ENCODE measurements around the gene ITGB4.

The ITGB4 gene

GRCh38 chr17:75783069-75783783, 62.0 kb downstream of the ITGB4 start:
- TF ChIP-seq TAF1 (IDR thresholded peaks at IDR 0.05; ENCODE audit: borderline replicate concordance, insufficient read depth, low read length) (no peak), POLR2AphosphoS5 (IDR thresholded peaks at IDR 0.05; ENCODE audit: low read depth, low read length) (no peak), FOXP2 (optimal IDR thresholded peaks at IDR 0.05; ENCODE audit: borderline replicate concordance, extremely low read depth, extremely low read length, insufficient read depth) (no peak), SIN3A (IDR thresholded peaks at IDR 0.05; ENCODE audit: borderline replicate concordance, insufficient read depth, low read length) (no peak)
- TF ChIP-seq, protein P1, sequence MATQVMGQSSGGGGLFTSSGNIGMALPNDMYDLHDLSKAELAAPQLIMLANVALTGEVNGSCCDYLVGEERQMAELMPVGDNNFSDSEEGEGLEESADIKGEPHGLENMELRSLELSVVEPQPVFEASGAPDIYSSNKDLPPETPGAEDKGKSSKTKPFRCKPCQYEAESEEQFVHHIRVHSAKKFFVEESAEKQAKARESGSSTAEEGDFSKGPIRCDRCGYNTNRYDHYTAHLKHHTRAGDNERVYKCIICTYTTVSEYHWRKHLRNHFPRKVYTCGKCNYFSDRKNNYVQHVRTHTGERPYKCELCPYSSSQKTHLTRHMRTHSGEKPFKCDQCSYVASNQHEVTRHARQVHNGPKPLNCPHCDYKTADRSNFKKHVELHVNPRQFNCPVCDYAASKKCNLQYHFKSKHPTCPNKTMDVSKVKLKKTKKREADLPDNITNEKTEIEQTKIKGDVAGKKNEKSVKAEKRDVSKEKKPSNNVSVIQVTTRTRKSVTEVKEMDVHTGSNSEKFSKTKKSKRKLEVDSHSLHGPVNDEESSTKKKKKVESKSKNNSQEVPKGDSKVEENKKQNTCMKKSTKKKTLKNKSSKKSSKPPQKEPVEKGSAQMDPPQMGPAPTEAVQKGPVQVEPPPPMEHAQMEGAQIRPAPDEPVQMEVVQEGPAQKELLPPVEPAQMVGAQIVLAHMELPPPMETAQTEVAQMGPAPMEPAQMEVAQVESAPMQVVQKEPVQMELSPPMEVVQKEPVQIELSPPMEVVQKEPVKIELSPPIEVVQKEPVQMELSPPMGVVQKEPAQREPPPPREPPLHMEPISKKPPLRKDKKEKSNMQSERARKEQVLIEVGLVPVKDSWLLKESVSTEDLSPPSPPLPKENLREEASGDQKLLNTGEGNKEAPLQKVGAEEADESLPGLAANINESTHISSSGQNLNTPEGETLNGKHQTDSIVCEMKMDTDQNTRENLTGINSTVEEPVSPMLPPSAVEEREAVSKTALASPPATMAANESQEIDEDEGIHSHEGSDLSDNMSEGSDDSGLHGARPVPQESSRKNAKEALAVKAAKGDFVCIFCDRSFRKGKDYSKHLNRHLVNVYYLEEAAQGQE (IDR thresholded peaks at IDR 0.05; ENCODE audit: insufficient read depth in 1 of 2, low read depth in 2 of 2, low read length in 2 of 2): no peak

- TF ChIP-seq SIN3A (IDR thresholded peaks at IDR 0.05; ENCODE audit: borderline replicate concordance, insufficient read depth, low read length) (no peak), POLR2AphosphoS5 (IDR thresholded peaks at IDR 0.05; ENCODE audit: low read depth, low read length) (no peak), TAF1 (IDR thresholded peaks at IDR 0.05; ENCODE audit: borderline replicate concordance, insufficient read depth, low read length) (no peak), FOXP2 (optimal IDR thresholded peaks at IDR 0.05; ENCODE audit: borderline replicate concordance, extremely low read depth, extremely low read length, insufficient read depth) (no peak)
- TF ChIP-seq, protein P1 (IDR thresholded peaks at IDR 0.05; ENCODE audit: insufficient read depth in 1 of 2, low read depth in 2 of 2, low read length in 2 of 2): no peak
Observed at GRCh38 chr17:75783803-75784472, 62.7 kb downstream of the ITGB4 start.

DNA sequence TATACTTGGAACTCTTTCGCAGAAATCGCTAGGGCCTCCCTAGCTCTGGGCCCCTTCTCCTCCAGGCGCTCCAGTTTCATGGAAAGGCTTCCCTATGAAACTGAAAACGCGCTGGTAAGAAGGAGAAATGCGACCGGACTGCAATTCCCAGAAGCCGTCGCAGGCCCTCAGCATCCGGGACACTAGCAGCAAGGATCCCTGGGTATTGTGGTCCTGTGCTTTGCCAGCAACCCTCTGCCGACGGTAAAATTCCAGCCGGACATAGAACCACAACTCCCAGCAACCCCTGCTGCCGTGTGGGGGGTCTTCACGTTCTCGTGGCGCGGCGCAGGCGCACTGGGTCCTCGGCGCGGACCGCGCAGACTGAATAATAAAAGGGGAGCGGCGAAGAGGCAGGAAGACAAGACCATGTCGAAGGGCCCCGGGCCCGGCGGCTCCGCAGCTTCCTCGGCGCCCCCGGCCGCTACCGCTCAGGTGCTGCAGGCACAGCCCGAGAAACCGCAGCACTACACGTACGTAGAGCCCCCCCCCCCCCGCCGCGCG, 63.3 kb downstream of the ITGB4 start, which contains the start of gene UNK:
Gene UNK (plus strand): TSS at position 334 of the 543 bp plus-strand sequence. CDS start 75 bp downstream, at position 409.
- TF ChIP-seq SIN3A (IDR thresholded peaks at IDR 0.05; ENCODE audit: borderline replicate concordance, insufficient read depth, low read length) (no peak), POLR2AphosphoS5 (IDR thresholded peaks at IDR 0.05; ENCODE audit: low read depth, low read length) (0 out of 2 replicates have a peak, but pooled peaks have one; percentile 82), FOXP2 (optimal IDR thresholded peaks at IDR 0.05; ENCODE audit: borderline replicate concordance, extremely low read depth, extremely low read length, insufficient read depth) (no peak), TAF1 (IDR thresholded peaks at IDR 0.05; ENCODE audit: borderline replicate concordance, insufficient read depth, low read length) (peak; percentile 72; the same call in 1 of the 2 replicates)
- TF ChIP-seq, protein P1 (IDR thresholded peaks at IDR 0.05; ENCODE audit: insufficient read depth in 1 of 2, low read depth in 2 of 2, low read length in 2 of 2): no peak

DNA sequence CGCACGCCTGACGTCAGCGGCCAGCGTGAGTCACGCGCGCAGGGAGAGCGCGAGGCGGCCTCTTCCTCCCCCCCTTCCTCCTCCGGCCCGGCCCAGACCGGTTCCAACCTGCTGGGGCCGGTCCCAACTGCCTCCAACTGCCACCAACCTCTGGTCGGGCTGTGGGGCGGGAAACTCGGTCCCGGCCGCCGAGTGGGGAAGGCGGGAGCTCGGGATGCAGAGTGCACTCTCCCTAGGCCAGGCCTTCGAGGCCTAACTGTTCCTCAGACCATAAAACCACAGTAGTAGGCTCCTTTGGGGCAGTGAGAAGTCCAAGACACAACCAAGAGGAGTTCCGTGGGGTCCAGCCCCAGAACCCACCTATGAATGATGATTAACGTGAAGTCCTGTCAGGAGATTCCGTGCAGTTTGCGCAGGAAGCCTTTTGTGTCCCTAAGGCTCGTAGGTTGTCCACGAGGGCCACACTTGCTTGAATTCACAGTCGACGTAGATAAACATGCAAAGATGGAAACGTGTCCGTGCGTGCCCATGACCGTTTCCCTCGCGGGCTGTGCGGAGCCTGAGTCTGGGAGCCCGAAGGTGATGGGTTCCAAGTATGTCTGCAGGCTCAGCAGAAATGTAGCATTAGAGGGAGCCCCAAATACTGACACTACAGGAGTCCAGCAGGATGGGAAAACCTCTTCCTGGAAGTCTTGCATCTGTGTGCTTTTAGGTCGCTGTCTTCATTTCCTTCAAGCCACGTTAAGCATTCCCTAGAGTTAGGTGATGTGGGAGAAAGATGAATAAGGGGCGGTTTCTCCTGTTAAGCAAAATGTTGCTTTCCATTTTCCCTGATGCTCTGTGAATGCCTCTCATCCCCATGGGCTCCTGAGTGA, 64.0 kb downstream of the ITGB4 start:
- no peak for TF ChIP-seq SIN3A (IDR thresholded peaks at IDR 0.05; ENCODE audit: borderline replicate concordance, insufficient read depth, low read length)
- TF ChIP-seq POLR2AphosphoS5 (IDR thresholded peaks at IDR 0.05; ENCODE audit: low read depth, low read length): peak; percentile 94
- TF ChIP-seq FOXP2 (optimal IDR thresholded peaks at IDR 0.05; ENCODE audit: borderline replicate concordance, extremely low read depth, extremely low read length, insufficient read depth): peak; percentile 84
- TF ChIP-seq, protein P1 (IDR thresholded peaks at IDR 0.05; ENCODE audit: insufficient read depth in 1 of 2, low read depth in 2 of 2, low read length in 2 of 2): peak in 1 of 2 experiments; percentile 76; a peak in 3 of 4 replicates
- peak; percentile 92; the same call in 1 of the 2 replicates for TF ChIP-seq TAF1 (IDR thresholded peaks at IDR 0.05; ENCODE audit: borderline replicate concordance, insufficient read depth, low read length)
